HFFc6 (cell line): ENCODE measurements around the gene SIGLEC11. TPM values are rescaled to one million over a fixed set of nuclear protein-coding genes. Genes with fewer than 3 reads are reported as not detected.
A peak's percentile ranks its signal among the peaks of the same experiment; 100 is the strongest.
"Not testable (repeated sequence)": the region's sequence is repeated elsewhere in the genome, so short reads cannot be mapped to it uniquely, and the experiment has no call there.

Source experiments
- DNase-seq: peaks from one replicate; pipeline ENCODE4 v3.0.0-alpha.2; 2018
- H3K27ac Mint-ChIP-seq: 2 replicates; pipeline ENCODE4 v1.8.0; 2020; ENCODE audit warnings: mild to moderate bottlenecking, mixed read lengths
- H3K27me3 Mint-ChIP-seq: 2 replicates; pipeline ENCODE4 v1.8.0; 2021; ENCODE audit warnings: mild to moderate bottlenecking, moderate library complexity, mixed read lengths; ENCODE audit not compliant: insufficient read depth
- H3K36me3 Mint-ChIP-seq: 2 replicates; pipeline ENCODE4 v1.8.0; 2021; ENCODE audit warnings: low read depth, mixed read lengths
- H3K4me1 Mint-ChIP-seq: 2 replicates; pipeline ENCODE4 v1.8.0; 2020; ENCODE audit warnings: low read depth, mixed read lengths
- H3K4me3 Mint-ChIP-seq: 2 replicates; pipeline ENCODE4 v1.8.0; 2020; ENCODE audit warnings: mild to moderate bottlenecking, moderate library complexity, mixed read lengths
- H3K9me3 Mint-ChIP-seq: 2 replicates; pipeline ENCODE4 v1.8.0; 2020; ENCODE audit warnings: mild to moderate bottlenecking, mixed read lengths
- total RNA-seq, 6 experiments: library from RNA; stranded (reverse); fragmentation: NEBNext Ultra II Directional; extraction: Animal tissue kit (Norgen Biotek cat#: 25700); gene quantifications; 2 replicates in 1 of 6; 3 replicates in 5 of 6; pipeline ENCODE4 v1.2.3, GENCODE V29; 2021
- TF ChIP-seq, protein P1 (sequence below): fragments of 200-600 bp; sonication (generic); IDR thresholded peaks from 2 replicates; pipeline ENCODE4 v1.5.0; 2021; ENCODE audit warnings: antibody characterized with exemption, mild to moderate bottlenecking

Gene SIGLEC11
- total RNA-seq, 6 experiments from 2014 or later: not detected

DNA sequence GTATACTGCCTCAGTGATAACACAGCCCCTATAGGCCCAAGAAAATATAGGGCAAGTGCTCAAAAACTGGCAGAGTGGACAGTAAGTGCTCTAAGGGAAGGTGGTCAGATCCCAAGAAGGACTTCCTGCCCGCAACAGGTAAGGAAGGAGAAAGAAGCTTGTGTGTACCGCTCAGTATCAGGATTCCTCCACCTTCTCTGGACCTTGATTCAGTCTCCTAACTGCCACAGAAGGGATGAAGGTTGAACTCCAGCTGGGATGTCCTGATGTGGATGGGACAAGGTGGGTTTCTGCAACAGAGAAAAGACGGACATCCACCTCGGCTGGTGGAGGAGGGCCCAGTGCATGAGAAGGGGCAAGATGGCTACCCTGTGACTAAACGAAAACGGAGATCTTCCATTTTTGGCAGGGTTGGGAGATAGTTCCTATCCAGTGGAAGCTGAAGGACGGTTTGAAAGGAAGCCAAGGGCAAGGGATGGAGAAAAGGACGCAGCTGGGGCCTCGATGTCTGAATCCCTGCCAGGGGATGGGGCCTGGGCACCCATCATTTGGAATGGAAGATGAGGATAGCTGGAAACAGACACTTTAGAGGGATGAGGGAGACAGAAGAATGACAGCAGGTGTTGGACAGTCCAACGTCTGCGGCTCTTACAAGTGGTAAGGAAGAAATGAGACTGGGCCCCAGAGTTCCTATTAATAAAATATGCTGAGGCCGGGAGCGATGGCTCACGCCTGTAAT is 33.3 kb downstream of the SIGLEC11 start:
- Mint-ChIP-seq H3K4me1 (peaks cover 27% of the 10 kb centered on the region), H3K36me3 (peaks cover 51% of the 10 kb centered on the region), H3K27me3 (peaks cover 11% of the 10 kb centered on the region; the same call in 1 of the 2 replicates), H3K4me3 (peak overlapping the region; percentile 95), H3K9me3 (peaks cover 8% of the 10 kb centered on the region; the same call in 1 of the 2 replicates), H3K27ac (peak overlapping the region; percentile 64)
- DNase-seq: no peak
- TF ChIP-seq, protein P1, sequence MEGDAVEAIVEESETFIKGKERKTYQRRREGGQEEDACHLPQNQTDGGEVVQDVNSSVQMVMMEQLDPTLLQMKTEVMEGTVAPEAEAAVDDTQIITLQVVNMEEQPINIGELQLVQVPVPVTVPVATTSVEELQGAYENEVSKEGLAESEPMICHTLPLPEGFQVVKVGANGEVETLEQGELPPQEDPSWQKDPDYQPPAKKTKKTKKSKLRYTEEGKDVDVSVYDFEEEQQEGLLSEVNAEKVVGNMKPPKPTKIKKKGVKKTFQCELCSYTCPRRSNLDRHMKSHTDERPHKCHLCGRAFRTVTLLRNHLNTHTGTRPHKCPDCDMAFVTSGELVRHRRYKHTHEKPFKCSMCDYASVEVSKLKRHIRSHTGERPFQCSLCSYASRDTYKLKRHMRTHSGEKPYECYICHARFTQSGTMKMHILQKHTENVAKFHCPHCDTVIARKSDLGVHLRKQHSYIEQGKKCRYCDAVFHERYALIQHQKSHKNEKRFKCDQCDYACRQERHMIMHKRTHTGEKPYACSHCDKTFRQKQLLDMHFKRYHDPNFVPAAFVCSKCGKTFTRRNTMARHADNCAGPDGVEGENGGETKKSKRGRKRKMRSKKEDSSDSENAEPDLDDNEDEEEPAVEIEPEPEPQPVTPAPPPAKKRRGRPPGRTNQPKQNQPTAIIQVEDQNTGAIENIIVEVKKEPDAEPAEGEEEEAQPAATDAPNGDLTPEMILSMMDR: no peak

DNA sequence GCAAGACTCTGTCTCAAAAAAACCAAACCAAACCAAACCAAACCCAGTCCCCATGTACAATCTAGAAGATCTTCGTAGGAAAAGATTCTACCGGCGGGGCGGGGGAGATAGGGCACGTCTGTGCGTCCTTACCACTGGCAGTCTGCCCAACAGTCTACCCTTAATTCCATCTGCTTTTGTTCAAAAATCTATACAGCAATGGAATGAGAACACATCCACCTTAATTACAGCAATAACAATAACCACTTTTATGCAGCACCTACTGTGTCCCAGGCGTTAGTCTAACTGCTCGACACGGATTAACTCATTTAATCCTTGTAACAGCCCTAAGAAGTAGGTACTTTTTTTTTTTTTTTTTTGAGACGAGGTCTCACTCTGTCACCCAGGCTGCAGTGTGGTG is 34.5 kb downstream of the SIGLEC11 start:
- DNase-seq: no peak
- peaks cover 49% of the 10 kb centered on the region for H3K36me3 Mint-ChIP-seq
- TF ChIP-seq, protein P1: no peak
- H3K4me3 Mint-ChIP-seq: no peak overlapping the region
- H3K4me1 Mint-ChIP-seq: peaks cover 39% of the 10 kb centered on the region
- no peak overlapping the region for H3K27ac Mint-ChIP-seq
- peaks cover 8% of the 10 kb centered on the region; the same call in 1 of the 2 replicates for H3K9me3 Mint-ChIP-seq
- peaks cover 11% of the 10 kb centered on the region; the same call in 1 of the 2 replicates for H3K27me3 Mint-ChIP-seq

DNA sequence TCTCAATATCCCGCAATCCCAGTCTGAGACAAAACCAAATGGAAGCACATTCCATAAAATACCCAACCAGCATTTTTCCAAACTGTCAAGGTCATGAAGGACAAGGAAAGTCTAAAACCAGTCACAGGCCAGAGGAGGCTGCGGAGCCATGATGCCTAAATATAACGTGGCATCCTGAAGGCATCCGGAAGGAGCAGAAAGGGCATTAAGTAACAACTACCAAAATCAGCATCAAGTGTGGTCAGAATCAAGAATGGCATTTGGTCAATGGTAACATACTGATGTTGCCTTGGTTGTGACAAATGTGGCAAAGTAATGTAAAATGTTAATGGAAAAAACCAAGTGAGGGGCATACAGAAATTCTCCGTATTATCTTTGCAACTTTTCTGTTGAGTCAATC is 35.5 kb downstream of the SIGLEC11 start:
- H3K36me3 Mint-ChIP-seq: peaks cover 42% of the 10 kb centered on the region
- H3K27ac Mint-ChIP-seq: no peak overlapping the region
- TF ChIP-seq, protein P1: no peak
- H3K4me1 Mint-ChIP-seq: peaks cover 39% of the 10 kb centered on the region
- no peak for DNase-seq
- H3K27me3 Mint-ChIP-seq: peaks cover 11% of the 10 kb centered on the region; the same call in 1 of the 2 replicates
- H3K9me3 Mint-ChIP-seq: peaks cover 8% of the 10 kb centered on the region; the same call in 1 of the 2 replicates
- H3K4me3 Mint-ChIP-seq: no peak overlapping the region

DNA sequence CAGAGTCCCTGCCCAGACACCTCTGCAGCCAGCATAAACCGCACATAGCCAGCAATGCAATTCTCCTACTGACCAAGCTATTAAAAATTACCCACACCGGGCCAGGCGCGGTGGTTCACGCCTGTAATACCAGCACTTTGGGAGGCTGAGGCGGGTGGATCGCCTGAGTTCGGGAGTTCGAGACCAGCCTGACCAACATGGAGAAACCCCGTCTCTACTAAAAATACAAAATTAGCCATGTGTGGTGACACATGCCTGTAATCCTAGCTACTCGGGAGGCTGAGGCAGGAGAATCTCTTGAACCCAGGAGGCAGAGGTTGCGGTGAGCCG is 36.1 kb downstream of the SIGLEC11 start:
- Mint-ChIP-seq H3K4me1 (peaks cover 33% of the 10 kb centered on the region), H3K36me3 (peaks cover 36% of the 10 kb centered on the region), H3K27me3 (peaks cover 11% of the 10 kb centered on the region; the same call in 1 of the 2 replicates)
- H3K9me3 Mint-ChIP-seq, H3K27ac Mint-ChIP-seq, DNase-seq, H3K4me3 Mint-ChIP-seq: not testable (repeated sequence)

DNA sequence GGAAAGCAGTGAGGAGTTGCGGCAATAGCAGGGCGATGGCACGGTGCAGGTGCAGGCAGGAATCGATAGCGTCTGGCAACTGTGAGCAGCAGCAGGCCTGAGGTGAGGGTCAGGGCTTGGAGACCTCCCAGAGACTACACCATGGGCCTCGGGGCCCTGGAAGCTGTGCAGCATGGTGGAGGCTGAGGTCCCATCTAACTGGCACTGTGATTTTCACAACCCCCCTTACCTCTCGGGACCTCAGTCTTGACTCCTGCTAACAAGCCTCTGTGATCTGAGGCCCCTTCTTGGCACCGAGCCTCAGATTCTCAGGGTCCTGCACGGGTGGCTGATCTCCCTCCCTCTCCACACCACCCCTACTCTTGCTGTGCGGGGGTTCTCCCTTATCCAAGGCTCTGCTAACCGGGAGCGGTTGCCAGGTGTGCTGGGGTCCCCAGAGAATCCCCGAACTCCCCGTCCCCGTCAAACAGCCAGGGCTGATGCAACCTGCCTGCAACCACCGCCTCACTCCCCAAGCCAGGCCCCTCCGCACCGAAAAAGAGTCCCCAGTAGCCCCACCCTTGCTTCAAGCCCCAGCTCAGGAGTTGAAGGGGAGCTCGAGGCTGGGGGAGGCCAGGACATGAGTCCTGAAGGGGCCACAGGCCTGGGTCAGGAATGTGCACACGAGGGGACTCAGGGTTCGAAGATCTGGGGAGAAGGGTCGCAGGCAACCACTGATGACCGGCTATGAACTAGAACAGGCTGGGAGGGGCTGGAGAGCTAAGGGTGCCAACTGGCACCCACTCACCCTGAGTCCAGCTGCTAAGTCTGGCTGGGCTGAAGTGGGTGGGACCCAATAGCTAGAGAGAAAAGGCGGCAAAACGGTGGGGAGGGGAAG is 36.7 kb downstream of the SIGLEC11 start:
- H3K4me3 Mint-ChIP-seq: no peak overlapping the region
- H3K9me3 Mint-ChIP-seq: peaks cover 4% of the 10 kb centered on the region; the same call in 1 of the 2 replicates
- H3K4me1 Mint-ChIP-seq: peaks cover 31% of the 10 kb centered on the region
- H3K27ac Mint-ChIP-seq: no peak overlapping the region
- TF ChIP-seq, protein P1: no peak
- H3K36me3 Mint-ChIP-seq: peaks cover 34% of the 10 kb centered on the region
- no peak for DNase-seq
- peaks cover 6% of the 10 kb centered on the region; the same call in 1 of the 2 replicates for H3K27me3 Mint-ChIP-seq
